SK-N-MC (cell line): ENCODE data around the gene ZNF341.
A peak's percentile ranks its signal among the peaks of the same experiment; 100 is the strongest.

Source experiments
- DNase-seq: peaks from one replicate; pipeline ENCODE4 v3.0.0-alpha.2; 2011; ENCODE audit warnings: low read depth, low spot score
- H3K27ac ChIP-seq: fragments of 200-600 bp; sonication (generic); 2 replicates; pipeline ENCODE4 v1.5.1; 2016; ENCODE audit warnings: mixed run types
- H3K36me3 ChIP-seq: fragments of 200-600 bp; sonication (generic); 2 replicates; pipeline ENCODE4 v1.6.1; 2017; ENCODE audit warnings: antibody characterized with exemption, low read length, mixed read lengths; ENCODE audit not compliant: insufficient read depth
- H3K4me3 ChIP-seq: fragments of 200-600 bp; sonication (generic); 2 replicates; pipeline ENCODE4 v1.5.1; 2016
- H3K9ac ChIP-seq: fragments of 200-600 bp; sonication (generic); 2 replicates; pipeline ENCODE4 v1.8.0; 2017; ENCODE audit warnings: mixed run types, mixed read lengths; ENCODE audit not compliant: insufficient read length
- H3K9me3 ChIP-seq: fragments of 200-600 bp; sonication (generic); 2 replicates; pipeline ENCODE4 v1.6.1; 2017; ENCODE audit warnings: low read depth, mild to moderate bottlenecking, antibody characterized with exemption, low read length, moderate library complexity, mixed read lengths
- EZH2 ChIP-seq: fragments of 200-600 bp; sonication (generic); IDR thresholded peaks from one replicate; pipeline ENCODE4 v1.6.1; 2017; ENCODE audit warnings: antibody characterized with exemption
- FOXP2 ChIP-seq: optimal IDR thresholded peaks from 2 replicates; pipeline ENCODE3; 2011; ENCODE audit warnings: mild to moderate bottlenecking, moderate library complexity; ENCODE audit not compliant: insufficient read depth; ENCODE audit errors: extremely low read length, control extremely low read depth
- POLR2AphosphoS5 ChIP-seq: IDR thresholded peaks from 2 replicates; pipeline ENCODE4 v1.6.1; 2012; ENCODE audit warnings: mild to moderate bottlenecking, low read depth, low read length, borderline replicate concordance

Gene ZNF341

GRCh38 chr20:33830371-33830770 lies 98.6 kb downstream of the ZNF341 start:
- H3K36me3 ChIP-seq, result peaks cover 3% of the 10 kb centered on the region
- no peak overlapping the region for H3K4me3 ChIP-seq
- TF ChIP-seq FOXP2 (no peak), EZH2 (no peak), POLR2AphosphoS5 (no peak)
- H3K9me3 ChIP-seq, result no peaks in the 10 kb centered on the region
- H3K9ac ChIP-seq, result no peak overlapping the region
- H3K27ac ChIP-seq, result peak overlapping the region; percentile 29
- no peak for DNase-seq

GRCh38 chr20:33832103-33832804 lies 100.5 kb downstream of the ZNF341 start:
- peaks cover 3% of the 10 kb centered on the region for H3K36me3 ChIP-seq
- peak; percentile 37 for DNase-seq
- H3K9ac ChIP-seq, result no peak overlapping the region
- H3K4me3 ChIP-seq, result peak overlapping the region; percentile 69
- TF ChIP-seq EZH2 (no peak), POLR2AphosphoS5 (no peak), FOXP2 (no peak)
- peak overlapping the region; percentile 35 for H3K27ac ChIP-seq
- no peaks in the 10 kb centered on the region for H3K9me3 ChIP-seq

GRCh38 chr20:33833333-33833732 lies 101.5 kb downstream of the ZNF341 start:
- H3K9me3 ChIP-seq, result no peaks in the 10 kb centered on the region
- peak overlapping the region; percentile 38; the same call in 1 of the 2 replicates for H3K27ac ChIP-seq
- no peak overlapping the region for H3K4me3 ChIP-seq
- no peak overlapping the region for H3K9ac ChIP-seq
- no peak for TF ChIP-seq FOXP2
- no peak for TF ChIP-seq EZH2
- no peak for TF ChIP-seq POLR2AphosphoS5
- no peak for DNase-seq
- H3K36me3 ChIP-seq, result peaks cover 3% of the 10 kb centered on the region

GRCh38 chr20:33835615-33836172 lies 103.9 kb downstream of the ZNF341 start:
- Histone ChIP-seq H3K4me3 (no peak overlapping the region), H3K27ac (no peak overlapping the region), H3K9ac (no peak overlapping the region), H3K9me3 (no peaks in the 10 kb centered on the region), H3K36me3 (peaks cover 3% of the 10 kb centered on the region)
- DNase-seq, result no peak
- no peak for TF ChIP-seq EZH2
- TF ChIP-seq FOXP2, result no peak
- TF ChIP-seq POLR2AphosphoS5, result no peak

- H3K9ac ChIP-seq, result no peak overlapping the region
- DNase-seq, result no peak
- no peak overlapping the region for H3K27ac ChIP-seq
- TF ChIP-seq FOXP2, result no peak
- TF ChIP-seq EZH2, result no peak
- no peak for TF ChIP-seq POLR2AphosphoS5
- peaks cover 3% of the 10 kb centered on the region for H3K36me3 ChIP-seq
- H3K9me3 ChIP-seq, result no peaks in the 10 kb centered on the region
- H3K4me3 ChIP-seq, result no peak overlapping the region
These were observed 104.5 kb downstream of the ZNF341 start for GRCh38 chr20:33836277-33836676.

GRCh38 chr20:33837096-33837830 lies 105.5 kb downstream of the ZNF341 start:
- H3K36me3 ChIP-seq, result peaks cover 3% of the 10 kb centered on the region
- H3K27ac ChIP-seq, result no peak overlapping the region
- H3K9me3 ChIP-seq, result no peaks in the 10 kb centered on the region
- H3K4me3 ChIP-seq, result no peak overlapping the region
- no peak overlapping the region for H3K9ac ChIP-seq
- no peak for DNase-seq
- TF ChIP-seq POLR2AphosphoS5, result no peak
- TF ChIP-seq FOXP2, result no peak
- TF ChIP-seq EZH2, result no peak

DNA sequence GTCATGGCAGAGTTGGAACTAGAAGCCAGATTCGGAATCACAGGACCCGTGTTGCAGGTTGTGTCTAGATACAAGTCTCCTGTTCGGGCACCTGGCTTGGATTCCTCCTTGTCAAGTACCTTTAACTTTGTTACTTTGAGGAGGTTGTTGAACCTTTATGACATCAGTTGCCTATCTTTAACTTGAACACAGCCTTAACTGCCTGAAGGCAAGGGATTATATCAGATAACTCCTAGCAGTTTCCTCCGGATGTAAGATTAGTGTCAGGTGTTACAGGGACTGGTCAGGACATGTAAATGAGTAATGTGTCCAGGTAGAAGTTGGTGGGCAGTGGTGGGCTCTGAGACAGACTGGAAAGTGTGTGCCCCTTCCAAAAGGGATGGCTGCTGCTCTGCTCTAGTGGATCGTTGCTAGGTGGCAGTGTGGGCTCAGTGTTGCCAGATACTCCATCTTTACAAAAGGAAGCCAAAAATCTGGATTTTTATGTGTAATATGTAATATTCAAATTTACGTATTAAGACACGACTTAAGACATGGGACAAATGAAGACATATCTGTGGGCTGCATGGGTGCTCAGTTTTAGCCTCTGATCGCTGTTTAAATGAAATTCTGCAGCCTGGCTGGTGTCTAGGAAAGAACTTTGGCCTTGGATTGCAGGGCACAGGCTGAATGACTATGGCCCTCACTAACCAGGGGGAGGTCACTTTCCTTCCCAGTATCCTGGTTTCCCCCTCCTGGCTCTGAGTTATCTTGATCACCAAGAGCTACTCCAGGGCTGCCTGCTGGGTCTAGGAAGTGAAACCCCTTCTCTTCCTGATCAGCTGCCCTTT lies 106.5 kb downstream of the ZNF341 start:
- no peak for DNase-seq
- H3K9ac ChIP-seq, result no peak overlapping the region
- H3K27ac ChIP-seq, result no peak overlapping the region
- no peaks in the 10 kb centered on the region for H3K9me3 ChIP-seq
- H3K4me3 ChIP-seq, result no peak overlapping the region
- H3K36me3 ChIP-seq, result peaks cover 3% of the 10 kb centered on the region
- no peak for TF ChIP-seq POLR2AphosphoS5
- TF ChIP-seq EZH2, result no peak
- TF ChIP-seq FOXP2, result no peak
